SK-N-SH (cell line): ENCODE results near the gene UBIAD1.

Experiments
- CHD2 ChIP-seq: fragments of 150-350 bp; IDR thresholded peaks from 2 replicates; pipeline ENCODE4 v1.6.1; 2018; ENCODE audit warnings: low read length; ENCODE audit not compliant: partially characterized antibody
- CTCF ChIP-seq: fragments of 200-600 bp; sonication (generic); IDR thresholded peaks from 2 replicates; pipeline ENCODE4 v1.6.1; 2017; ENCODE audit warnings: antibody characterized with exemption, mild to moderate bottlenecking, moderate library complexity
- EZH2phosphoT487 ChIP-seq: fragments of 200-600 bp; sonication (generic); IDR thresholded peaks from 2 replicates; pipeline ENCODE4 v1.6.1; 2017; ENCODE audit warnings: low read depth, mixed run types, mild to moderate bottlenecking, antibody characterized with exemption, moderate library complexity, borderline replicate concordance
- FOXJ3 ChIP-seq: sonication (generic); formaldehyde crosslinking; IDR thresholded peaks from 2 replicates; pipeline ENCODE4 v1.5.1; 2020; ENCODE audit warnings: mild to moderate bottlenecking, missing genetic modification reagents
- GATA2 ChIP-seq: sonication (generic); formaldehyde crosslinking; IDR thresholded peaks from 2 replicates; pipeline ENCODE4 v1.5.0; 2020; ENCODE audit warnings: mild to moderate bottlenecking, missing genetic modification reagents
- JUND ChIP-seq: IDR thresholded peaks from 2 replicates; pipeline ENCODE4 v1.4.0; 2012
- POLR2AphosphoS5 ChIP-seq: IDR thresholded peaks from 2 replicates; pipeline ENCODE4 v1.6.1; 2012; ENCODE audit warnings: low read depth, low read length
- RAD21 ChIP-seq: IDR thresholded peaks from 2 replicates; pipeline ENCODE4 v1.6.1; 2012; ENCODE audit warnings: mild to moderate bottlenecking, low read length
- TAF1 ChIP-seq: IDR thresholded peaks from 2 replicates; pipeline ENCODE4 v1.6.1; 2012; ENCODE audit warnings: low read depth, mild to moderate bottlenecking, low read length, moderate library complexity, borderline replicate concordance
- USF2 ChIP-seq: fragments of 150-350 bp; IDR thresholded peaks from 2 replicates; pipeline ENCODE4 v1.6.1; 2017; ENCODE audit warnings: antibody characterized with exemption, low read length, low read depth, borderline replicate concordance
- YY1 ChIP-seq: IDR thresholded peaks from 2 replicates; pipeline ENCODE4 v1.4.0; 2012; ENCODE audit warnings: low read depth, mild to moderate bottlenecking
- ZBTB33 ChIP-seq: IDR thresholded peaks from 2 replicates; pipeline ENCODE4 v1.4.0; 2012; ENCODE audit warnings: low read depth, borderline replicate concordance

- TF ChIP-seq FOXJ3 (no peak), POLR2AphosphoS5 (no peak), CHD2 (no peak), USF2 (no peak), JUND (no peak), EZH2phosphoT487 (no peak), CTCF (no peak), RAD21 (no peak), YY1 (no peak), ZBTB33 (no peak), GATA2 (no peak), TAF1 (no peak)
Measured at GRCh38 chr1:11294951-11295350, 22.0 kb downstream of the UBIAD1 start.
